Measurements from ENCODE around the gene TRAPPC6A.

- TF ChIP-seq CTCF (IDR thresholded peaks at IDR 0.05) (no peak), POLR2A (IDR thresholded peaks at IDR 0.05) (no peak)
Observed at GRCh38 chr19:45122832-45123231, 55.2 kb downstream of the TRAPPC6A start.

Measured in ovary (tissue), 3 donors.